ENCODE data around the gene GLRA1.

GRCh38 chr5:151787817-151788216, 136.8 kb downstream of the GLRA1 start:
- TF ChIP-seq CTCF (IDR thresholded peaks at IDR 0.05; ENCODE audit: low read depth, low read length) (no peak), POLR2A (IDR thresholded peaks at IDR 0.05; ENCODE audit: extremely low read depth, insufficient read length) (no peak)
